GM12878 (cell line): ENCODE measurements around the gene YEATS2.

Experiments
- BRCA1 ChIP-seq: IDR thresholded peaks from 2 replicates; pipeline ENCODE4 v1.6.1; 2011; ENCODE audit warnings: low read depth, low read length, improper control_type of control experiment
- CEBPB ChIP-seq, 2 experiments: fragments of 150-350 bp in 1 of 2; IDR thresholded peaks; 2 replicates each; pipeline ENCODE4 v1.6.1; 2012 to 2014; ENCODE audit warnings: low read depth in 2 of 2, low read length in 2 of 2, borderline replicate concordance in 1 of 2, inconsistent platforms in 1 of 2
- CHD1 ChIP-seq: IDR thresholded peaks from 2 replicates; pipeline ENCODE4 v1.6.1; 2012; ENCODE audit warnings: low read depth, low read length, improper control_type of control experiment
- EZH2 ChIP-seq: IDR thresholded peaks from 2 replicates; pipeline ENCODE4 v1.6.1; 2012; ENCODE audit warnings: low read depth, mild to moderate bottlenecking, control low read depth, inconsistent platforms, low read length, borderline replicate concordance; ENCODE audit not compliant: control insufficient read depth
- FOXK2 ChIP-seq: fragments of 450-650 bp; IDR thresholded peaks from 2 replicates; pipeline ENCODE4 v1.6.1; 2017; ENCODE audit warnings: mild to moderate bottlenecking, moderate library complexity
- KAT2A ChIP-seq: conservative IDR thresholded peaks from 2 replicates; pipeline ENCODE4 v1.6.1; 2011; ENCODE audit warnings: low read depth, low read length; ENCODE audit not compliant: control insufficient read depth
- KDM1A ChIP-seq: fragments of 200-600 bp; sonication (generic); IDR thresholded peaks from 2 replicates; pipeline ENCODE4 v1.6.1; 2016; ENCODE audit warnings: borderline replicate concordance
- NFIC ChIP-seq: IDR thresholded peaks from 2 replicates; pipeline ENCODE4 v1.6.1; 2012; ENCODE audit warnings: low read depth, mild to moderate bottlenecking, inconsistent platforms, low read length, moderate library complexity
- POLR2A ChIP-seq: IDR thresholded peaks from 2 replicates; pipeline ENCODE4 v1.6.1; 2011; ENCODE audit warnings: low read depth, mild to moderate bottlenecking, low read length
- YY1 ChIP-seq: IDR thresholded peaks from 2 replicates; pipeline ENCODE4 v1.6.1; 2011; ENCODE audit warnings: low read depth, mild to moderate bottlenecking, low read length
- TF ChIP-seq, protein P1 (sequence below): fragments of 450-650 bp; IDR thresholded peaks from 2 replicates; pipeline ENCODE4 v1.6.1; 2017; ENCODE audit warnings: mild to moderate bottlenecking, moderate library complexity
- TF ChIP-seq, protein P2 (sequence below), 3 experiments: IDR thresholded peaks in 2 of 3; conservative IDR thresholded peaks in 1 of 3; 2 replicates each; pipeline ENCODE4 v1.5.1; 2011; ENCODE audit warnings: low read depth in 3 of 3, low read length in 3 of 3, mild to moderate bottlenecking in 3 of 3, control low read depth in 2 of 3, moderate library complexity in 2 of 3, inconsistent platforms in 1 of 3, mixed read lengths in 1 of 3; ENCODE audit not compliant: control insufficient read depth in 2 of 3, insufficient read depth in 1 of 3; ENCODE audit errors: extremely low read depth in 1 of 3

DNA sequence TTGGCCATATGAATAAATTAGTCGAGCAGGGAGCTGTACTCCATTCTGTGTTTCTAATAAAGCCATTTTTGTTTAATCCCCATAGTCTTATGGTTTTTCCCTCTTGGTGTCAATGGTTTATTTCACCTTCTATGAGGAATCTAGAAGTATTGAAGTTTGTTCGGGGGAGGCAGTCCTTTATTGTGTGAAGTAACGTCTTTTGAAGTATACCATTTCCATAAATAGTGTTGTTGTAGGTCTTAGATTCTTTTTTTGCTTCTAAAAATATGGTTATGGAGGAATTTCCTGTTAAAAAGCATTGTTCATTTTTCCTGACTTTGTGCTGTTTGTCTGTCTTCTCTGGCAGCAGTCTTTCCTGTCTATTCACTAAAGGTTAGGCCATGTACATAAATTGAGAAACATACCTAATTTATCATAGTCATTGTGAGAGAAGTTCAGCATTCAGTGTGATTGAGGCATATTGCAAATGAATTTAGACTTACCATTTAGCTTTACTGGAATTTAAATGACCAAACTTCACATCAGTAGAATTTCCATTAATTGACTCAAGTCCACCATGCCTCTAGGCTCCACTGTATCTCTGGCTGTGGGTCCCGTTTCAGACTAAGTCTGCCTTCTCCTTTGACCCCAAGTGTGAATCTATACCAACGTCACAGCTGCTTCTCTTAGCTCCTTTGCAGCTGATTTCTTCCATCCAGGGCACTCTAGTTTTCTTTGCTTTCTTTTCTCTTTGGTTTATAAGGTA is 37.3 kb downstream of the YEATS2 start:
- no peak for TF ChIP-seq POLR2A
- TF ChIP-seq KDM1A: no peak
- TF ChIP-seq FOXK2: no peak
- no peak for TF ChIP-seq BRCA1
- TF ChIP-seq, protein P1, sequence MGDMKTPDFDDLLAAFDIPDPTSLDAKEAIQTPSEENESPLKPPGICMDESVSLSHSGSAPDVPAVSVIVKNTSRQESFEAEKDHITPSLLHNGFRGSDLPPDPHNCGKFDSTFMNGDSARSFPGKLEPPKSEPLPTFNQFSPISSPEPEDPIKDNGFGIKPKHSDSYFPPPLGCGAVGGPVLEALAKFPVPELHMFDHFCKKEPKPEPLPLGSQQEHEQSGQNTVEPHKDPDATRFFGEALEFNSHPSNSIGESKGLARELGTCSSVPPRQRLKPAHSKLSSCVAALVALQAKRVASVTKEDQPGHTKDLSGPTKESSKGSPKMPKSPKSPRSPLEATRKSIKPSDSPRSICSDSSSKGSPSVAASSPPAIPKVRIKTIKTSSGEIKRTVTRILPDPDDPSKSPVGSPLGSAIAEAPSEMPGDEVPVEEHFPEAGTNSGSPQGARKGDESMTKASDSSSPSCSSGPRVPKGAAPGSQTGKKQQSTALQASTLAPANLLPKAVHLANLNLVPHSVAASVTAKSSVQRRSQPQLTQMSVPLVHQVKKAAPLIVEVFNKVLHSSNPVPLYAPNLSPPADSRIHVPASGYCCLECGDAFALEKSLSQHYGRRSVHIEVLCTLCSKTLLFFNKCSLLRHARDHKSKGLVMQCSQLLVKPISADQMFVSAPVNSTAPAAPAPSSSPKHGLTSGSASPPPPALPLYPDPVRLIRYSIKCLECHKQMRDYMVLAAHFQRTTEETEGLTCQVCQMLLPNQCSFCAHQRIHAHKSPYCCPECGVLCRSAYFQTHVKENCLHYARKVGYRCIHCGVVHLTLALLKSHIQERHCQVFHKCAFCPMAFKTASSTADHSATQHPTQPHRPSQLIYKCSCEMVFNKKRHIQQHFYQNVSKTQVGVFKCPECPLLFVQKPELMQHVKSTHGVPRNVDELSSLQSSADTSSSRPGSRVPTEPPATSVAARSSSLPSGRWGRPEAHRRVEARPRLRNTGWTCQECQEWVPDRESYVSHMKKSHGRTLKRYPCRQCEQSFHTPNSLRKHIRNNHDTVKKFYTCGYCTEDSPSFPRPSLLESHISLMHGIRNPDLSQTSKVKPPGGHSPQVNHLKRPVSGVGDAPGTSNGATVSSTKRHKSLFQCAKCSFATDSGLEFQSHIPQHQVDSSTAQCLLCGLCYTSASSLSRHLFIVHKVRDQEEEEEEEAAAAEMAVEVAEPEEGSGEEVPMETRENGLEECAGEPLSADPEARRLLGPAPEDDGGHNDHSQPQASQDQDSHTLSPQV: no peak
- TF ChIP-seq KAT2A: no peak
- TF ChIP-seq NFIC: no peak
- no peak for TF ChIP-seq EZH2
- no peak for TF ChIP-seq YY1
- TF ChIP-seq, protein P2, sequence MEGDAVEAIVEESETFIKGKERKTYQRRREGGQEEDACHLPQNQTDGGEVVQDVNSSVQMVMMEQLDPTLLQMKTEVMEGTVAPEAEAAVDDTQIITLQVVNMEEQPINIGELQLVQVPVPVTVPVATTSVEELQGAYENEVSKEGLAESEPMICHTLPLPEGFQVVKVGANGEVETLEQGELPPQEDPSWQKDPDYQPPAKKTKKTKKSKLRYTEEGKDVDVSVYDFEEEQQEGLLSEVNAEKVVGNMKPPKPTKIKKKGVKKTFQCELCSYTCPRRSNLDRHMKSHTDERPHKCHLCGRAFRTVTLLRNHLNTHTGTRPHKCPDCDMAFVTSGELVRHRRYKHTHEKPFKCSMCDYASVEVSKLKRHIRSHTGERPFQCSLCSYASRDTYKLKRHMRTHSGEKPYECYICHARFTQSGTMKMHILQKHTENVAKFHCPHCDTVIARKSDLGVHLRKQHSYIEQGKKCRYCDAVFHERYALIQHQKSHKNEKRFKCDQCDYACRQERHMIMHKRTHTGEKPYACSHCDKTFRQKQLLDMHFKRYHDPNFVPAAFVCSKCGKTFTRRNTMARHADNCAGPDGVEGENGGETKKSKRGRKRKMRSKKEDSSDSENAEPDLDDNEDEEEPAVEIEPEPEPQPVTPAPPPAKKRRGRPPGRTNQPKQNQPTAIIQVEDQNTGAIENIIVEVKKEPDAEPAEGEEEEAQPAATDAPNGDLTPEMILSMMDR (IDR thresholded peaks at IDR 0.05 in 2 of 3, conservative IDR thresholded peaks at IDR 0.05 in 1 of 3; ENCODE audit: control insufficient read depth in 2 of 3, extremely low read depth in 1 of 3, insufficient read depth in 1 of 3, low read depth in 3 of 3, low read length in 3 of 3): no peak
- TF ChIP-seq CHD1: no peak
- TF ChIP-seq CEBPB (IDR thresholded peaks at IDR 0.05; ENCODE audit: borderline replicate concordance in 1 of 2, low read depth in 2 of 2, low read length in 2 of 2): no peak
